Activated T-cell treated with anti-CD3 and anti-CD28 coated beads, Interleukin-2, amount 50 U/mL, for 72 hours (primary cell): ENCODE data around the gene OR6B1. TPM values are rescaled to one million over a fixed set of nuclear protein-coding genes. Genes with fewer than 3 reads are reported as not detected.
"Not testable (repeated sequence)": the region's sequence is repeated elsewhere in the genome, so short reads cannot be mapped to it uniquely, and the experiment has no call there.

ENCODE experiments used
- ATAC-seq, 2 donors: fragments of 150-1000 bp; cut with Tn5 transposase; replicated peaks in 1 of 2; 2 replicates each; pipeline ENCODE4 v1.10.0; 2021; ENCODE audit warnings: moderate library complexity in 2 of 2, mild to moderate bottlenecking in 1 of 2
- DNase-seq, 2 donors: peaks; one replicate each; pipeline ENCODE4 v3.0.0; 2021 to 2022; ENCODE audit warnings: mixed read lengths in 1 of 2
- H3K27ac Mint-ChIP-seq: one replicate; pipeline ENCODE4 v1.8.0; 2022; ENCODE audit warnings: mild to moderate bottlenecking, moderate library complexity, mixed read lengths
- H3K27me3 Mint-ChIP-seq: one replicate; pipeline ENCODE4 v1.8.0; 2022; ENCODE audit warnings: low read depth, mixed read lengths
- H3K36me3 Mint-ChIP-seq, 2 donors: one replicate each; pipeline ENCODE4 v1.8.0; 2022; ENCODE audit warnings: mixed read lengths in 2 of 2, mild to moderate bottlenecking in 1 of 2; ENCODE audit not compliant: insufficient read depth in 2 of 2
- H3K4me1 Mint-ChIP-seq: one replicate; pipeline ENCODE4 v1.8.0; 2022; ENCODE audit warnings: low read depth, mixed read lengths
- H3K4me3 Mint-ChIP-seq, 2 donors: one replicate each; pipeline ENCODE4 v1.8.0; 2022; ENCODE audit warnings: mild to moderate bottlenecking in 2 of 2, mixed read lengths in 2 of 2, moderate library complexity in 2 of 2
- H3K9me3 Mint-ChIP-seq, 2 donors: one replicate each; pipeline ENCODE4 v1.8.0; 2022; ENCODE audit warnings: mixed read lengths in 2 of 2
- total RNA-seq, 2 donors: library from RNA; stranded (reverse); gene quantifications; one replicate each; pipeline ENCODE4 v1.2.3, GENCODE V29; 2022

Gene OR6B1
- total RNA-seq, 2 donors from 2014 or later = not detected

GRCh38 chr7:144035385-144035784 is 35.3 kb downstream of the OR6B1 start:
- no peak for ATAC-seq
- Mint-ChIP-seq H3K4me3 (no peak overlapping the region), H3K36me3 (no peaks in the 10 kb centered on the region), H3K27me3 (peaks cover 8% of the 10 kb centered on the region), H3K27ac (no peak overlapping the region), H3K4me1 (no peaks in the 10 kb centered on the region), H3K9me3 (no peaks in the 10 kb centered on the region)
- no peak for DNase-seq

- no peaks in the 10 kb centered on the region for H3K4me1 Mint-ChIP-seq
- no peaks in the 10 kb centered on the region for H3K9me3 Mint-ChIP-seq
- H3K27me3 Mint-ChIP-seq = peaks cover 8% of the 10 kb centered on the region
- no peak overlapping the region for H3K27ac Mint-ChIP-seq
- H3K36me3 Mint-ChIP-seq = no peaks in the 10 kb centered on the region
- ATAC-seq (no peak), DNase-seq (no peak)
- no peak overlapping the region for H3K4me3 Mint-ChIP-seq
Observed at GRCh38 chr7:144036302-144036885, 36.3 kb downstream of the OR6B1 start.

- DNase-seq (no peak), ATAC-seq (no peak)
- H3K27ac Mint-ChIP-seq = no peak overlapping the region
- no peak overlapping the region for H3K4me3 Mint-ChIP-seq
- H3K36me3 Mint-ChIP-seq = no peaks in the 10 kb centered on the region
- no peaks in the 10 kb centered on the region for H3K4me1 Mint-ChIP-seq
- no peaks in the 10 kb centered on the region for H3K9me3 Mint-ChIP-seq
- peaks cover 7% of the 10 kb centered on the region for H3K27me3 Mint-ChIP-seq
Observed at GRCh38 chr7:144037414-144038035, 37.4 kb downstream of the OR6B1 start.

- DNase-seq = no peak
- no peaks in the 10 kb centered on the region for H3K27me3 Mint-ChIP-seq
- no peaks in the 10 kb centered on the region for H3K4me1 Mint-ChIP-seq
- H3K4me3 Mint-ChIP-seq = no peak overlapping the region
- H3K9me3 Mint-ChIP-seq = no peaks in the 10 kb centered on the region
- no peak for ATAC-seq
- no peaks in the 10 kb centered on the region for H3K36me3 Mint-ChIP-seq
- H3K27ac Mint-ChIP-seq = no peak overlapping the region
Observed at GRCh38 chr7:144038887-144039286, 38.8 kb downstream of the OR6B1 start.

GRCh38 chr7:144048648-144049047 is 48.5 kb downstream of the OR6B1 start, which contains the start of gene OR2A5:
TSS of gene OR2A5 (plus strand) at chr7:144048948. CDS start at chr7:144050402, 1,454 bp downstream.
- Mint-ChIP-seq H3K27ac (no peak within 1 kb of the TSS), H3K36me3 (no peaks in the 10 kb centered on the region), H3K4me1 (no peaks in the 10 kb centered on the region), H3K27me3 (peaks cover 10% of the 10 kb centered on the region), H3K4me3 (no peak within 1 kb of the TSS), H3K9me3 (no peaks in the 10 kb centered on the region)
- no peak for DNase-seq
- ATAC-seq = no peak

- H3K9me3 Mint-ChIP-seq = no peaks in the 10 kb centered on the region
- no peaks in the 10 kb centered on the region for H3K36me3 Mint-ChIP-seq
- H3K27ac Mint-ChIP-seq = no peak overlapping the region
- no peaks in the 10 kb centered on the region for H3K4me1 Mint-ChIP-seq
- DNase-seq (no peak), ATAC-seq (no peak)
- peaks cover 10% of the 10 kb centered on the region for H3K27me3 Mint-ChIP-seq
- H3K4me3 Mint-ChIP-seq = no peak overlapping the region
Observed at GRCh38 chr7:144049491-144049890, 49.4 kb downstream of the OR6B1 start.

GRCh38 chr7:144050093-144050492 is 50.0 kb downstream of the OR6B1 start:
- Mint-ChIP-seq H3K4me3 (no peak overlapping the region), H3K9me3 (no peaks in the 10 kb centered on the region), H3K36me3 (no peaks in the 10 kb centered on the region), H3K4me1 (no peaks in the 10 kb centered on the region), H3K27me3 (peaks cover 10% of the 10 kb centered on the region), H3K27ac (no peak overlapping the region)
- ATAC-seq (no peak), DNase-seq (no peak)

GRCh38 chr7:144050884-144051283 is 50.8 kb downstream of the OR6B1 start:
- not testable (repeated sequence) for H3K27ac Mint-ChIP-seq, H3K27me3 Mint-ChIP-seq, H3K9me3 Mint-ChIP-seq, H3K4me3 Mint-ChIP-seq, H3K36me3 Mint-ChIP-seq, DNase-seq, ATAC-seq, H3K4me1 Mint-ChIP-seq

- peaks cover under 1% of the 10 kb centered on the region for H3K27me3 Mint-ChIP-seq
- no peak for ATAC-seq
- H3K36me3 Mint-ChIP-seq = no peaks in the 10 kb centered on the region
- H3K4me3 Mint-ChIP-seq = no peak overlapping the region
- DNase-seq = no peak
- no peaks in the 10 kb centered on the region for H3K4me1 Mint-ChIP-seq
- peaks cover 2 to 7% of the 10 kb centered on the region in 2 donors for H3K9me3 Mint-ChIP-seq
- H3K27ac Mint-ChIP-seq = no peak overlapping the region
Observed at GRCh38 chr7:144057954-144058353, 57.8 kb downstream of the OR6B1 start.

Other genes with a start within 250 kb of the OR6B1 start
- gene CTAGE6, start 242.6 kb upstream of the OR6B1 start, total RNA-seq = 1 to 10 TPM in 1 of 2 donors, under 1 TPM in 1; 0.79 to 2.8 TPM
- 10 to 100 TPM; 13.2 to 18.5 TPM for gene TCAF1, start 98.1 kb upstream of the OR6B1 start, total RNA-seq
- not detected for gene OR2F2, start 65.1 kb upstream of the OR6B1 start, total RNA-seq
- gene OR2F1, start 45.5 kb upstream of the OR6B1 start, total RNA-seq = not detected
- gene OR2A5, start 48.6 kb downstream of the OR6B1 start, total RNA-seq = not detected
- not detected for gene OR2A25, start 69.5 kb downstream of the OR6B1 start, total RNA-seq
- not detected for gene OR2A12, start 86.0 kb downstream of the OR6B1 start, total RNA-seq
- gene OR2A2, start 109.3 kb downstream of the OR6B1 start, total RNA-seq = not detected
- not detected for gene OR2A14, start 122.9 kb downstream of the OR6B1 start, total RNA-seq
- gene CTAGE4, start 183.1 kb downstream of the OR6B1 start, total RNA-seq = 1 to 10 TPM; 1.5 to 4.2 TPM
- 1 to 10 TPM; 3.8 to 7.4 TPM for gene ARHGEF35, start 195.5 kb downstream of the OR6B1 start, total RNA-seq
- gene OR2A42, start 239.3 kb downstream of the OR6B1 start, total RNA-seq = not detected